Neuronal stem cell (in vitro differentiated cells): Measurements from ENCODE around the gene PLVAP.

Source experiments
- DNase-seq: peaks from one replicate; pipeline ENCODE4 v3.0.0-alpha.2; 2013; ENCODE audit warnings: low spot score
- H2AFZ ChIP-seq: one replicate; pipeline ENCODE4 v1.6.1; 2013; ENCODE audit warnings: mild to moderate bottlenecking, low read length, inconsistent platforms
- H2AK5ac ChIP-seq: 2 replicates; pipeline ENCODE4 v1.6.1; 2013; ENCODE audit warnings: low read depth, mild to moderate bottlenecking, inconsistent platforms, low read length, moderate library complexity, mixed read lengths
- H2BK120ac ChIP-seq: 2 replicates; pipeline ENCODE4 v1.6.1; 2013; ENCODE audit warnings: low read depth, mild to moderate bottlenecking, inconsistent platforms, low read length, moderate library complexity, mixed read lengths
- H2BK12ac ChIP-seq: one replicate; pipeline ENCODE4 v1.6.1; 2013; ENCODE audit warnings: low read length, inconsistent platforms
- H2BK15ac ChIP-seq: 2 replicates; pipeline ENCODE4 v1.6.1; 2013; ENCODE audit warnings: mild to moderate bottlenecking, low read length, inconsistent platforms, mixed read lengths
- H2BK5ac ChIP-seq: one replicate; pipeline ENCODE4 v1.6.1; 2013; ENCODE audit warnings: inconsistent platforms, mild to moderate bottlenecking, low read length, moderate library complexity
- H3K14ac ChIP-seq: one replicate; pipeline ENCODE4 v1.6.1; 2013; ENCODE audit warnings: low read length, inconsistent platforms
- H3K18ac ChIP-seq: 2 replicates; pipeline ENCODE4 v1.6.1; 2013; ENCODE audit warnings: low read length, inconsistent platforms
- H3K23ac ChIP-seq: 2 replicates; pipeline ENCODE4 v1.6.1; 2013; ENCODE audit warnings: low read depth, mild to moderate bottlenecking, mixed read lengths, low read length, inconsistent platforms; ENCODE audit not compliant: poor library complexity
- H3K27ac ChIP-seq: replicated peaks from 3 replicates; pipeline ENCODE4 v1.5.1; 2013; ENCODE audit warnings: low read length, inconsistent platforms
- H3K27me3 ChIP-seq, 3 experiments: 2 replicates each; pipeline ENCODE4 v1.6.1; 2013; ENCODE audit warnings: low read length in 3 of 3, mild to moderate bottlenecking in 2 of 3, inconsistent platforms in 1 of 3, low read depth in 1 of 3, mixed read lengths in 1 of 3, moderate library complexity in 1 of 3; ENCODE audit not compliant: control insufficient read depth in 3 of 3, insufficient read depth in 3 of 3
- H3K36me3 ChIP-seq, 2 donors: replicated peaks in 1 of 2; 2 replicates each; pipeline ENCODE4 v1.6.1; 2013; ENCODE audit warnings: low read length in 2 of 2; ENCODE audit not compliant: control insufficient read depth in 2 of 2, insufficient read depth in 2 of 2
- H3K4ac ChIP-seq: 2 replicates; pipeline ENCODE4 v1.6.1; 2013; ENCODE audit warnings: inconsistent platforms, mild to moderate bottlenecking, low read length, moderate library complexity
- H3K4me1 ChIP-seq, 2 donors: 1 replicate in 1 of 2; 2 replicates in 1 of 2; pipeline ENCODE4 v1.6.1; 2013; ENCODE audit warnings: low read length in 2 of 2, low read depth in 1 of 2; ENCODE audit not compliant: control insufficient read depth in 2 of 2, insufficient read depth in 1 of 2
- H3K4me2 ChIP-seq: one replicate; pipeline ENCODE4 v1.6.1; 2013; ENCODE audit warnings: mild to moderate bottlenecking, low read length, inconsistent platforms; ENCODE audit not compliant: insufficient read depth, poor library complexity, severe bottlenecking
- H3K4me3 ChIP-seq, 2 donors: 2 replicates each; pipeline ENCODE4 v1.5.1; 2013; ENCODE audit warnings: low read length in 2 of 2, mild to moderate bottlenecking in 2 of 2, inconsistent platforms in 1 of 2, moderate library complexity in 1 of 2
- H3K79me1 ChIP-seq: one replicate; pipeline ENCODE4 v1.6.1; 2013; ENCODE audit warnings: low read depth, mild to moderate bottlenecking, inconsistent platforms, low read length, moderate library complexity
- H3K9ac ChIP-seq: one replicate; pipeline ENCODE4 v1.6.1; 2013; ENCODE audit warnings: mild to moderate bottlenecking, low read depth, low read length, inconsistent platforms; ENCODE audit not compliant: poor library complexity
- H3K9me3 ChIP-seq, 2 donors: replicated peaks in 1 of 2; 2 replicates each; pipeline versions ENCODE3 to v1.6.1; 2013; ENCODE audit warnings: low read length in 2 of 2, mild to moderate bottlenecking in 2 of 2, inconsistent platforms in 1 of 2, low read depth in 1 of 2, mixed read lengths in 1 of 2, moderate library complexity in 1 of 2; ENCODE audit not compliant: control insufficient read depth in 2 of 2, insufficient read depth in 1 of 2
- H4K8ac ChIP-seq: one replicate; pipeline ENCODE4 v1.6.1; 2013; ENCODE audit warnings: low read depth, mild to moderate bottlenecking, inconsistent platforms, low read length, moderate library complexity
- H4K91ac ChIP-seq: one replicate; pipeline ENCODE4 v1.6.1; 2013; ENCODE audit warnings: low read length, low read depth, mild to moderate bottlenecking, inconsistent platforms; ENCODE audit not compliant: poor library complexity
- WGBS, 2 donors: extraction: QIAGEN DNeasy Blood & Tissue Kit; methylation state at CpG; one replicate each; pipeline ENCODE4 v1.1.7; 2013; ENCODE audit warnings: missing lambda C conversion rate in 2 of 2, mixed read lengths in 1 of 2; ENCODE audit not compliant: insufficient read length in 2 of 2, insufficient replicate concordance in 1 of 2; ENCODE audit errors: extremely low coverage in 2 of 2; 5-methylcytosine and 5-hydroxymethylcytosine counted together

The PLVAP gene

DNA sequence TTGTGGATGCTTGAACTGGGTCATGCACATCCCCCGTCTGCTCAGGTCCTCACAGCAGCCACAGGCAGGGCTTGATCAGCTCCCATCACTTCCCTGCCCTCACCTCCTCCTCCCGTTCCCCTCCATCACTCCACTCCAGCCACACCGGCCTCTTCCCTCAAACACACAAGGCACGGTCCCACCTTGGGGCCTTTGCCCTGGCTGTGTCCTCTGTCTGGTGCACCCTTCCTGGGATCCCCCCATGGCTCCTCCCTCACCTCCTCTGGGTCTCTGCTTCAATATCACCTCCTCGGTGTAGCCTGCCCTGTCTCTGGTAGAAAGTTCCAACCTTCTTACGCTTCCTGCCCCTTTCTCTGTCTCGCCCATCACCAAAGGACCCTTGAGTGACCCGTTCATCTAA, 23.8 kb downstream of the PLVAP start:
- H4K8ac ChIP-seq = no peak overlapping the region
- peaks cover 2 to 4% of the 10 kb centered on the region in 2 donors for H3K4me1 ChIP-seq
- no peaks in the 10 kb centered on the region for H3K36me3 ChIP-seq
- no peak for DNase-seq
- H3K9me3 ChIP-seq = no peaks in the 10 kb centered on the region
- peak overlapping the region; percentile 82 for H2BK15ac ChIP-seq
- H3K14ac ChIP-seq = no peak overlapping the region
- peak overlapping the region; percentile 4 for H3K27ac ChIP-seq
- no CpG with 5 or more reads among the region's 8 CpGs for WGBS, 2 donors
- peak overlapping the region; percentile 76 for H2AK5ac ChIP-seq
- H3K4me2 ChIP-seq = no peak overlapping the region
- no peaks in the 10 kb centered on the region for H3K27me3 ChIP-seq
- no peak overlapping the region for H2BK5ac ChIP-seq
- H3K79me1 ChIP-seq = no peaks in the 10 kb centered on the region
- no peak overlapping the region for H3K23ac ChIP-seq
- no peak overlapping the region for H3K4me3 ChIP-seq
- no peak overlapping the region for H3K4ac ChIP-seq
- no peak overlapping the region for H4K91ac ChIP-seq
- H3K18ac ChIP-seq = no peak overlapping the region
- H2AFZ ChIP-seq = peak overlapping the region; percentile 78
- no peak overlapping the region for H2BK12ac ChIP-seq
- H3K9ac ChIP-seq = no peak overlapping the region
- no peak overlapping the region for H2BK120ac ChIP-seq

DNA sequence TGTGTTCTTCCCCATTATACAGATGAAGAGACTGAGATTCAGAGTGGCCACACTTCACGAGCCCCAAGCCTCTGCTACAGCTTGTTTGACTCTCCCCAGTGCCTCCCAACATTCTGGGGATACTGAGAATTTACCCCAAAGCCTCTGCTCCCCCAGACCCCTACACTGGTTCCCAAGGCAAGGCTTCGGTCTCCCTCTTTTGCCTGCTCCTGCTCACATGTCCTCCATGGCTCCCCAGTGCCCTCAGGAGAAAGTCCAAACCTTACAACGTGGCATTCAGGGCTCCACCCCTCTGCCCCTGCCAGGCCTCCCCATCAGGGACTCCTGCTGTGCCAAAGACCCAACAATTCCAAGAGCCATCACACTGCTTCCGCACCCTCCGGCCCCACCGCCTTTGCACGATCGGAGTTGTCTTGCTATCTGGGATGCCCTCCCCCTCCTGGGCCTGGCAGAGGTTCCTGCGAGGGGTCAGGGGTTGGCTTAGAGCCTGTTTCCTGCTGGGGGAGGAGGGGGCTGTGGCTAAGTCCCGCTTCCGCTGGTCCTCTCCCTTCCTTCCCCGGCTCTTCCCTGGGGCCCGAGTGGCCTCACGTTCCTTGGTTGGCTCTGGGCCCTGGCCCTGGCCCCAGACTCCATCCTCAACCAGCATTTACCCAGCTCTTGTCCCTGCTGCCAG, 24.4 kb downstream of the PLVAP start:
- no peak overlapping the region for H4K91ac ChIP-seq
- H2AK5ac ChIP-seq = peak overlapping the region; percentile 76
- WGBS, 2 donors = no CpG with 5 or more reads among the region's 14 CpGs
- H3K23ac ChIP-seq = no peak overlapping the region
- H2BK12ac ChIP-seq = no peak overlapping the region
- no peaks in the 10 kb centered on the region for H3K9me3 ChIP-seq
- no peak overlapping the region for H3K14ac ChIP-seq
- H3K4me3 ChIP-seq = no peak overlapping the region
- peaks cover 2 to 4% of the 10 kb centered on the region in 2 donors for H3K4me1 ChIP-seq
- no peak overlapping the region for H2BK120ac ChIP-seq
- H2BK5ac ChIP-seq = no peak overlapping the region
- no peak overlapping the region for H3K4me2 ChIP-seq
- H2AFZ ChIP-seq = peak overlapping the region; percentile 78
- no peak overlapping the region for H3K27ac ChIP-seq
- no peak overlapping the region for H3K9ac ChIP-seq
- no peaks in the 10 kb centered on the region for H3K79me1 ChIP-seq
- peak overlapping the region; percentile 82 for H2BK15ac ChIP-seq
- no peak overlapping the region for H4K8ac ChIP-seq
- no peaks in the 10 kb centered on the region for H3K36me3 ChIP-seq
- no peak for DNase-seq
- no peak overlapping the region for H3K4ac ChIP-seq
- H3K27me3 ChIP-seq = no peaks in the 10 kb centered on the region
- peak overlapping the region; percentile 3 for H3K18ac ChIP-seq

- no peak overlapping the region for H2AK5ac ChIP-seq
- peak overlapping the region; percentile 95 for H2BK12ac ChIP-seq
- WGBS, 2 donors = no CpG with 5 or more reads among the region's 45 CpGs
- no peak for DNase-seq
- H3K79me1 ChIP-seq = no peaks in the 10 kb centered on the region
- H3K23ac ChIP-seq = peak overlapping the region; percentile 58
- peak overlapping the region; percentile 80 for H4K91ac ChIP-seq
- peak overlapping the region; percentile 63 for H3K18ac ChIP-seq
- peak overlapping the region; percentile 61 for H3K4ac ChIP-seq
- no peak overlapping the region for H2BK15ac ChIP-seq
- no peak overlapping the region for H2BK5ac ChIP-seq
- H2BK120ac ChIP-seq = no peak overlapping the region
- H3K36me3 ChIP-seq = no peaks in the 10 kb centered on the region
- no peak overlapping the region for H3K27ac ChIP-seq
- peak overlapping the region in 1 of 2 donors; percentile 37 for H3K4me3 ChIP-seq
- H3K9me3 ChIP-seq = no peaks in the 10 kb centered on the region
- H3K4me2 ChIP-seq = no peak overlapping the region
- H3K27me3 ChIP-seq = no peaks in the 10 kb centered on the region
- no peak overlapping the region for H4K8ac ChIP-seq
- H3K14ac ChIP-seq = no peak overlapping the region
- peaks cover 2 to 4% of the 10 kb centered on the region in 2 donors for H3K4me1 ChIP-seq
- peak overlapping the region; percentile 53 for H3K9ac ChIP-seq
- H2AFZ ChIP-seq = no peak overlapping the region
Observed at GRCh38 chr19:17351815-17352435, 25.2 kb downstream of the PLVAP start.

GRCh38 chr19:17348700-17349099, 28.4 kb downstream of the PLVAP start:
- no peak overlapping the region for H3K9ac ChIP-seq
- H4K8ac ChIP-seq = no peak overlapping the region
- H3K14ac ChIP-seq = no peak overlapping the region
- no peaks in the 10 kb centered on the region for H3K79me1 ChIP-seq
- WGBS, 2 donors = no CpG with 5 or more reads among the region's 12 CpGs
- H3K23ac ChIP-seq = no peak overlapping the region
- H3K36me3 ChIP-seq = no peaks in the 10 kb centered on the region
- H4K91ac ChIP-seq = no peak overlapping the region
- no peak overlapping the region for H3K4ac ChIP-seq
- peak overlapping the region; percentile 86 for H3K18ac ChIP-seq
- H2BK120ac ChIP-seq = no peak overlapping the region
- no peak overlapping the region for H2AK5ac ChIP-seq
- H2BK5ac ChIP-seq = no peak overlapping the region
- no peak overlapping the region for H3K4me3 ChIP-seq
- no peaks in the 10 kb centered on the region for H3K27me3 ChIP-seq
- no peaks in the 10 kb centered on the region for H3K9me3 ChIP-seq
- DNase-seq = peak; percentile 23
- H3K4me1 ChIP-seq = peaks cover 2 to 4% of the 10 kb centered on the region in 2 donors
- no peak overlapping the region for H3K27ac ChIP-seq
- no peak overlapping the region for H3K4me2 ChIP-seq
- H2BK12ac ChIP-seq = no peak overlapping the region
- H2AFZ ChIP-seq = peak overlapping the region; percentile 79
- no peak overlapping the region for H2BK15ac ChIP-seq
